Mammary epithelial cell (primary cell): ENCODE results near the gene EIF2S3.
"Not testable (repeated sequence)": the region's sequence is repeated elsewhere in the genome, so short reads cannot be mapped to it uniquely, and the experiment has no call there.

Experiments used
- CTCF ChIP-seq, 2 donors: IDR thresholded peaks in 1 of 2; conservative IDR thresholded peaks in 1 of 2; 2 replicates each; pipeline ENCODE4 v1.5.1; 2011 to 2012; ENCODE audit warnings: inconsistent platforms in 2 of 2, low read length in 2 of 2, mild to moderate bottlenecking in 2 of 2, control low read depth in 1 of 2, low read depth in 1 of 2; ENCODE audit not compliant: insufficient read depth in 1 of 2; ENCODE audit errors: extremely low read depth in 1 of 2
- EZH2 ChIP-seq: IDR thresholded peaks from 2 replicates; pipeline ENCODE4 v1.6.1; 2012; ENCODE audit warnings: low read length, inconsistent platforms, borderline replicate concordance

GRCh38 chrX:24046060-24046459 lies 8.7 kb upstream of the EIF2S3 start:
- TF ChIP-seq CTCF (conservative IDR thresholded peaks at IDR 0.05 in 1 of 2, IDR thresholded peaks at IDR 0.05 in 1 of 2; ENCODE audit: extremely low read depth in 1 of 2, insufficient read depth in 1 of 2, low read depth in 1 of 2, low read length in 2 of 2); EZH2: not testable (repeated sequence)
